Prostate gland (tissue), 2 donors: Measurements from ENCODE around the gene MC5R. TPM values are rescaled to one million over a fixed set of nuclear protein-coding genes. Genes with fewer than 3 reads are reported as not detected.

ENCODE experiments used
- DNase-seq: peaks from one replicate; pipeline ENCODE4 v3.0.0-alpha.2; 2019; ENCODE audit warnings: low spot score
- H3K27ac ChIP-seq, 2 donors: fragments of 200-600 bp; sonication (generic); 2 replicates each; pipeline ENCODE4 v1.5.1; 2017 to 2019
- H3K27me3 ChIP-seq: fragments of 200-600 bp; sonication (generic); replicated peaks from 2 replicates; pipeline ENCODE4 v1.5.1; 2019; ENCODE audit not compliant: insufficient read depth
- H3K36me3 ChIP-seq, 2 donors: fragments of 200-600 bp; sonication (generic); 1 replicate in 1 of 2; 2 replicates in 1 of 2; pipeline versions ENCODE4 v1.5.1 to v1.8.1; 2017 to 2019
- H3K4me1 ChIP-seq: fragments of 200-600 bp; sonication (generic); replicated peaks from 2 replicates; pipeline ENCODE4 v1.5.1; 2019
- H3K4me3 ChIP-seq, 2 donors: fragments of 200-600 bp; sonication (generic); 2 replicates each; pipeline ENCODE4 v1.5.1; 2017 to 2019
- H3K9me3 ChIP-seq: fragments of 200-600 bp; sonication (generic); 2 replicates; pipeline ENCODE4 v1.5.1; 2017
- POLR2A ChIP-seq: fragments of 450-650 bp; IDR thresholded peaks from one replicate; pipeline ENCODE4 v1.6.1; 2016; ENCODE audit warnings: antibody characterized with exemption, mild to moderate bottlenecking
- POLR2AphosphoS5 ChIP-seq: sonication (generic); formaldehyde crosslinking; IDR thresholded peaks from one replicate; pipeline ENCODE4 v1.6.1; 2017; ENCODE audit warnings: antibody characterized with exemption
- WGBS: methylation state at CpG from one replicate; pipeline ENCODE4 v1.1.5; 2018; 5-methylcytosine and 5-hydroxymethylcytosine counted together
- intact Hi-C: fragments of 100-400 bp; cut with DNase I; formaldehyde crosslinking; loops from one replicate; pipeline ENCODE4 v1.14.2; 2022
- total RNA-seq, 2 donors: library from RNA; depleted of rRNA; stranded (reverse); fragments of >200 nt; gene quantifications; one replicate each; pipeline ENCODE4 v1.1.0, GENCODE V29; 2016
- TF ChIP-seq, protein P1 (sequence below), 4 experiments: fragments of 200-600 bp in 2 of 4; fragments of 450-650 bp in 2 of 4; sonication (generic) in 2 of 4; IDR thresholded peaks; 1 replicate in 3 of 4; 2 replicates in 1 of 4; pipeline ENCODE4 v1.5.1; 2016 to 2019; ENCODE audit warnings: antibody characterized with exemption in 4 of 4, mild to moderate bottlenecking in 2 of 4, moderate library complexity in 2 of 4

The MC5R gene
- total RNA-seq, 2 donors from 2014 or later: not detected

GRCh38 chr18:13811993-13812392 is 12.0 kb upstream of the MC5R start:
- Histone ChIP-seq H3K27me3 (no peaks in the 10 kb centered on the region), H3K36me3 (no peaks in the 10 kb centered on the region), H3K27ac (no peak overlapping the region), H3K4me1 (no peaks in the 10 kb centered on the region), H3K9me3 (no peaks in the 10 kb centered on the region), H3K4me3 (no peak overlapping the region)
- DNase-seq: no peak
- TF ChIP-seq POLR2A (no peak), POLR2AphosphoS5 (no peak)
- TF ChIP-seq, protein P1, sequence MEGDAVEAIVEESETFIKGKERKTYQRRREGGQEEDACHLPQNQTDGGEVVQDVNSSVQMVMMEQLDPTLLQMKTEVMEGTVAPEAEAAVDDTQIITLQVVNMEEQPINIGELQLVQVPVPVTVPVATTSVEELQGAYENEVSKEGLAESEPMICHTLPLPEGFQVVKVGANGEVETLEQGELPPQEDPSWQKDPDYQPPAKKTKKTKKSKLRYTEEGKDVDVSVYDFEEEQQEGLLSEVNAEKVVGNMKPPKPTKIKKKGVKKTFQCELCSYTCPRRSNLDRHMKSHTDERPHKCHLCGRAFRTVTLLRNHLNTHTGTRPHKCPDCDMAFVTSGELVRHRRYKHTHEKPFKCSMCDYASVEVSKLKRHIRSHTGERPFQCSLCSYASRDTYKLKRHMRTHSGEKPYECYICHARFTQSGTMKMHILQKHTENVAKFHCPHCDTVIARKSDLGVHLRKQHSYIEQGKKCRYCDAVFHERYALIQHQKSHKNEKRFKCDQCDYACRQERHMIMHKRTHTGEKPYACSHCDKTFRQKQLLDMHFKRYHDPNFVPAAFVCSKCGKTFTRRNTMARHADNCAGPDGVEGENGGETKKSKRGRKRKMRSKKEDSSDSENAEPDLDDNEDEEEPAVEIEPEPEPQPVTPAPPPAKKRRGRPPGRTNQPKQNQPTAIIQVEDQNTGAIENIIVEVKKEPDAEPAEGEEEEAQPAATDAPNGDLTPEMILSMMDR (IDR thresholded peaks at IDR 0.05): no peak
- WGBS: 52% methylated on average over 6 of the region's 6 CpGs
- intact Hi-C loops: no loop called here

GRCh38 chr18:13813271-13813849 is 10.6 kb upstream of the MC5R start:
- 27% methylated on average over 4 of the region's 4 CpGs for WGBS
- Histone ChIP-seq H3K9me3 (no peaks in the 10 kb centered on the region), H3K4me1 (no peaks in the 10 kb centered on the region), H3K4me3 (no peak overlapping the region), H3K27me3 (no peaks in the 10 kb centered on the region), H3K27ac (no peak overlapping the region), H3K36me3 (no peaks in the 10 kb centered on the region)
- DNase-seq: peak; percentile 50
- intact Hi-C loops: no loop called here
- no peak for TF ChIP-seq POLR2A
- TF ChIP-seq, protein P1 (IDR thresholded peaks at IDR 0.05): peak in 3 of 4 experiments; percentile 47 to 80 (median 69)
- no peak for TF ChIP-seq POLR2AphosphoS5

DNA sequence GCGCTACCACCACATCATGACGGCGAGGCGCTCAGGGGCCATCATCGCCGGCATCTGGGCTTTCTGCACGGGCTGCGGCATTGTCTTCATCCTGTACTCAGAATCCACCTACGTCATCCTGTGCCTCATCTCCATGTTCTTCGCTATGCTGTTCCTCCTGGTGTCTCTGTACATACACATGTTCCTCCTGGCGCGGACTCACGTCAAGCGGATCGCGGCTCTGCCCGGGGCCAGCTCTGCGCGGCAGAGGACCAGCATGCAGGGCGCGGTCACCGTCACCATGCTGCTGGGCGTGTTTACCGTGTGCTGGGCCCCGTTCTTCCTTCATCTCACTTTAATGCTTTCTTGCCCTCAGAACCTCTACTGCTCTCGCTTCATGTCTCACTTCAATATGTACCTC is 2.3 kb downstream of the MC5R start:
- Histone ChIP-seq H3K36me3 (no peaks in the 10 kb centered on the region), H3K4me3 (no peak overlapping the region), H3K27me3 (no peaks in the 10 kb centered on the region), H3K27ac (no peak overlapping the region), H3K9me3 (no peaks in the 10 kb centered on the region), H3K4me1 (no peaks in the 10 kb centered on the region)
- TF ChIP-seq POLR2AphosphoS5 (no peak), POLR2A (no peak)
- TF ChIP-seq, protein P1 (IDR thresholded peaks at IDR 0.05): no peak
- WGBS: 96% methylated on average over 26 of the region's 26 CpGs
- DNase-seq: no peak
- intact Hi-C loops: no loop called here

DNA sequence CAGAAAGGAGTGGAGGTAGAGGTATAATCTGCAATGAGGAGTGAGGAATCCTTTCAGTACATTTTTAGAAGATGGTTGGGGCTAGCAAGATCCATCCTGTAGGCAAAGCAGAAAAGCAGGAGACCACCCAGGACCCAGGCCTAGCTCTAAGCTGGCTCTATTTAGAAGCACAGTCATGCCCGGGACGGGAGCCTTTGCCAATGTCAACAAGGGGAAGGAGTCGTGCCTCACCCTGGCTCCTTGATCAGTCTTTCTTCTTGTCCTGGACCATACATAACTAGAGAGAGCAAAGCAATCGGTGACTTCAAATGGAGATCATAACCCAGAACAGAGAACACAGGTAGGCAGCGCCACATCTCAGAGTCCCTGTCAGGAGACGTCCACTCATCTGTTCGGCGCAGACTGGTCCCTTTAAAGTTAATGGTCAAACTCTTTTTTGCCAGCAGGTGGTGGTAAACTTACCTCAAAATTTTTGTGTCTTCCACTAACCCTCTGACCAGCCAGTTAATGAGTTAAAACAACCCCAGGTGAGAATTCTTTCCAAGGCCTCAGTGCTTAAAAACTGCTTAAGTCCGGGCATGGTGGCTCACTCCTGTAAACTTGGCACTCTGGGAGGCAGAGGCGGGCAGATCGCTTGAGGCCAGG is 8.0 kb downstream of the MC5R start:
- no peak overlapping the region for H3K4me3 ChIP-seq
- no peak for DNase-seq
- intact Hi-C loops: no loop called here
- no peak for TF ChIP-seq POLR2AphosphoS5
- TF ChIP-seq, protein P1 (IDR thresholded peaks at IDR 0.05): peak in 1 of 4 experiments; percentile 13
- WGBS: 51% methylated on average over 11 of the region's 11 CpGs
- H3K27ac ChIP-seq: no peak overlapping the region
- H3K4me1 ChIP-seq: no peaks in the 10 kb centered on the region
- no peaks in the 10 kb centered on the region for H3K27me3 ChIP-seq
- no peaks in the 10 kb centered on the region for H3K9me3 ChIP-seq
- H3K36me3 ChIP-seq: no peaks in the 10 kb centered on the region

- H3K36me3 ChIP-seq: no peaks in the 10 kb centered on the region
- 15% methylated on average over 8 of the region's 8 CpGs for WGBS
- H3K4me1 ChIP-seq: no peaks in the 10 kb centered on the region
- TF ChIP-seq, protein P1 (IDR thresholded peaks at IDR 0.05): no peak
- intact Hi-C loops: no loop called here
- no peak overlapping the region for H3K4me3 ChIP-seq
- no peak overlapping the region for H3K27ac ChIP-seq
- H3K9me3 ChIP-seq: no peaks in the 10 kb centered on the region
- no peak for DNase-seq
- H3K27me3 ChIP-seq: no peaks in the 10 kb centered on the region
Observed at GRCh38 chr18:13834496-13835015, 10.6 kb downstream of the MC5R start.
